ENCODE results near the gene PTPRA.

GRCh38 chr20:3040086-3040485 lies 166.8 kb downstream of the PTPRA start:
- TF ChIP-seq, protein P1, sequence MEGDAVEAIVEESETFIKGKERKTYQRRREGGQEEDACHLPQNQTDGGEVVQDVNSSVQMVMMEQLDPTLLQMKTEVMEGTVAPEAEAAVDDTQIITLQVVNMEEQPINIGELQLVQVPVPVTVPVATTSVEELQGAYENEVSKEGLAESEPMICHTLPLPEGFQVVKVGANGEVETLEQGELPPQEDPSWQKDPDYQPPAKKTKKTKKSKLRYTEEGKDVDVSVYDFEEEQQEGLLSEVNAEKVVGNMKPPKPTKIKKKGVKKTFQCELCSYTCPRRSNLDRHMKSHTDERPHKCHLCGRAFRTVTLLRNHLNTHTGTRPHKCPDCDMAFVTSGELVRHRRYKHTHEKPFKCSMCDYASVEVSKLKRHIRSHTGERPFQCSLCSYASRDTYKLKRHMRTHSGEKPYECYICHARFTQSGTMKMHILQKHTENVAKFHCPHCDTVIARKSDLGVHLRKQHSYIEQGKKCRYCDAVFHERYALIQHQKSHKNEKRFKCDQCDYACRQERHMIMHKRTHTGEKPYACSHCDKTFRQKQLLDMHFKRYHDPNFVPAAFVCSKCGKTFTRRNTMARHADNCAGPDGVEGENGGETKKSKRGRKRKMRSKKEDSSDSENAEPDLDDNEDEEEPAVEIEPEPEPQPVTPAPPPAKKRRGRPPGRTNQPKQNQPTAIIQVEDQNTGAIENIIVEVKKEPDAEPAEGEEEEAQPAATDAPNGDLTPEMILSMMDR (IDR thresholded peaks at IDR 0.05) = no peak
- TF ChIP-seq POLR2A (IDR thresholded peaks at IDR 0.05) = no peak
